ENCODE measurements around the gene SOAT2.

The SOAT2 gene

GRCh38 chr12:53169644-53170043 is 66.4 kb downstream of the SOAT2 start:
- H3K4me3 ChIP-seq (ENCODE audit: low read length), result no peak overlapping the region
- no peak for DNase-seq (ENCODE audit: low read depth, low spot score)

DNA sequence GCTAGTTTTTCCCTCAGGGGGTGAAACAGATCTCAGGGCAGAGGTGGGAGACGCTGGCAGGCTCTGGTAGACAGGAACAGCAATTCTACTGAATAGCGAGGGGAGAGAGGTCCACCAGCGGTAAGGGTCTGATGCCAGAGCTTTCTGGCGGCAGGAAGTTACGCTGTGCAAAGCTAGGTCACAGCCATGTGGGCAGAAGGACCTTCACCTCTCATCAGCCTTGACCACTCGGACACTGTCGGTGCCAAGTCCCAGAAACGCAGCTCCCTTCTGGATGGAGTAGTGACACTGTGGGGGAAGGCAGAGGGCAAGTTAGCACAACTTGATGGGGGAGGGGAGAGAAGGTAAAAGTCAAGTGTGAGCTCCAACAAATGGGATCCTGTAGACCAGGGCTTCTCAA is 66.9 kb downstream of the SOAT2 start:
- no peak overlapping the region for H3K4me3 ChIP-seq (ENCODE audit: low read length)
- DNase-seq (ENCODE audit: low read depth, low spot score), result no peak

GRCh38 chr12:53170876-53171724 is 67.8 kb downstream of the SOAT2 start:
- no peak overlapping the region for H3K4me3 ChIP-seq (ENCODE audit: low read length)
- DNase-seq (ENCODE audit: low read depth, low spot score), result no peak

DNA sequence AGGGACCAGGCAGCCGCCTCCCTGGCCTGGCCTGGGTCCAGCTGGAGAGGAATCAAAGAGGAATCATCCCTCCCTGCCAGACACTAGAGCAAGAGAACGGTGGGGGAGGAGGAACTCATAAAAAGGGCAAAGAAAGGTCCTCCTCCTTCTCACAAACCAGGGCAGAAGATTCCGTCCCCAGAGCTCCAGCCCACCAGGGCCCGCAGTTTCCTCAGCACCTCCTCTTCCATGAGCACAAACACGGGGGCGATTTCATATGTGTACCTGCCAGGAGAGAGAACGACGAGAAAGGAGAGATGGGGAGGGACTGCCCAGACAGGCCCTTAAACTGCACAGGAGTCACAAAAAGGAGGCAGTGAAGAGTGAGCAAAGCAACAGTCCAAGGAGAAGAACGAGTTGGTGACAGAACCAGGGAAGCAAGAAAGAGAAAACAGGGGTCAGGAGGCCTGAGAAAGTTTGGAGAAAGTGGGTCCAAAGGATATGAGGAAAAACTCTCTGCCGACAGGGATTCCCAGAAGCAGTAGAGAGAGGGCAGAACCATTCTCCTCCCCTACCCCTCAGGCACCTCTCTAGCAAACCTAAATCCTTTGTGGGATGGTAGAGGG is 68.5 kb downstream of the SOAT2 start:
- no peak for DNase-seq (ENCODE audit: low read depth, low spot score)

GRCh38 chr12:53172352-53172751 is 69.1 kb downstream of the SOAT2 start:
- DNase-seq (ENCODE audit: low read depth, low spot score), result no peak
- no peak overlapping the region for H3K4me3 ChIP-seq (ENCODE audit: low read length)

More for the DNA sequence above, 68.5 kb downstream of the SOAT2 start:
- H3K4me3 ChIP-seq (ENCODE audit: low read length), result no peak overlapping the region

GRCh38 chr12:53173085-53173715 is 69.9 kb downstream of the SOAT2 start:
- no peak for DNase-seq (ENCODE audit: low read depth, low spot score)
- no peak overlapping the region for H3K4me3 ChIP-seq (ENCODE audit: low read length)
